Activated CD4-positive, alpha-beta T cell treated with anti-CD3 and anti-CD28 coated beads for 4 hours (primary cell): ENCODE data around the gene CCDC88B.
A peak's percentile ranks its signal among the peaks of the same experiment; 100 is the strongest.

Experiments
- DNase-seq, 2 donors: peaks; one replicate each; pipeline ENCODE4 v3.0.0-alpha.2; 2020

Gene CCDC88B, protein sequence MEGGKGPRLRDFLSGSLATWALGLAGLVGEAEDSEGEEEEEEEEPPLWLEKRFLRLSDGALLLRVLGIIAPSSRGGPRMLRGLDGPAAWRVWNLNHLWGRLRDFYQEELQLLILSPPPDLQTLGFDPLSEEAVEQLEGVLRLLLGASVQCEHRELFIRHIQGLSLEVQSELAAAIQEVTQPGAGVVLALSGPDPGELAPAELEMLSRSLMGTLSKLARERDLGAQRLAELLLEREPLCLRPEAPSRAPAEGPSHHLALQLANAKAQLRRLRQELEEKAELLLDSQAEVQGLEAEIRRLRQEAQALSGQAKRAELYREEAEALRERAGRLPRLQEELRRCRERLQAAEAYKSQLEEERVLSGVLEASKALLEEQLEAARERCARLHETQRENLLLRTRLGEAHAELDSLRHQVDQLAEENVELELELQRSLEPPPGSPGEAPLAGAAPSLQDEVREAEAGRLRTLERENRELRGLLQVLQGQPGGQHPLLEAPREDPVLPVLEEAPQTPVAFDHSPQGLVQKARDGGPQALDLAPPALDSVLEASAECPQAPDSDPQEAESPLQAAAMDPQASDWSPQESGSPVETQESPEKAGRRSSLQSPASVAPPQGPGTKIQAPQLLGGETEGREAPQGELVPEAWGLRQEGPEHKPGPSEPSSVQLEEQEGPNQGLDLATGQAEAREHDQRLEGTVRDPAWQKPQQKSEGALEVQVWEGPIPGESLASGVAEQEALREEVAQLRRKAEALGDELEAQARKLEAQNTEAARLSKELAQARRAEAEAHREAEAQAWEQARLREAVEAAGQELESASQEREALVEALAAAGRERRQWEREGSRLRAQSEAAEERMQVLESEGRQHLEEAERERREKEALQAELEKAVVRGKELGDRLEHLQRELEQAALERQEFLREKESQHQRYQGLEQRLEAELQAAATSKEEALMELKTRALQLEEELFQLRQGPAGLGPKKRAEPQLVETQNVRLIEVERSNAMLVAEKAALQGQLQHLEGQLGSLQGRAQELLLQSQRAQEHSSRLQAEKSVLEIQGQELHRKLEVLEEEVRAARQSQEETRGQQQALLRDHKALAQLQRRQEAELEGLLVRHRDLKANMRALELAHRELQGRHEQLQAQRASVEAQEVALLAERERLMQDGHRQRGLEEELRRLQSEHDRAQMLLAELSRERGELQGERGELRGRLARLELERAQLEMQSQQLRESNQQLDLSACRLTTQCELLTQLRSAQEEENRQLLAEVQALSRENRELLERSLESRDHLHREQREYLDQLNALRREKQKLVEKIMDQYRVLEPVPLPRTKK (N-terminal part only)

DNA sequence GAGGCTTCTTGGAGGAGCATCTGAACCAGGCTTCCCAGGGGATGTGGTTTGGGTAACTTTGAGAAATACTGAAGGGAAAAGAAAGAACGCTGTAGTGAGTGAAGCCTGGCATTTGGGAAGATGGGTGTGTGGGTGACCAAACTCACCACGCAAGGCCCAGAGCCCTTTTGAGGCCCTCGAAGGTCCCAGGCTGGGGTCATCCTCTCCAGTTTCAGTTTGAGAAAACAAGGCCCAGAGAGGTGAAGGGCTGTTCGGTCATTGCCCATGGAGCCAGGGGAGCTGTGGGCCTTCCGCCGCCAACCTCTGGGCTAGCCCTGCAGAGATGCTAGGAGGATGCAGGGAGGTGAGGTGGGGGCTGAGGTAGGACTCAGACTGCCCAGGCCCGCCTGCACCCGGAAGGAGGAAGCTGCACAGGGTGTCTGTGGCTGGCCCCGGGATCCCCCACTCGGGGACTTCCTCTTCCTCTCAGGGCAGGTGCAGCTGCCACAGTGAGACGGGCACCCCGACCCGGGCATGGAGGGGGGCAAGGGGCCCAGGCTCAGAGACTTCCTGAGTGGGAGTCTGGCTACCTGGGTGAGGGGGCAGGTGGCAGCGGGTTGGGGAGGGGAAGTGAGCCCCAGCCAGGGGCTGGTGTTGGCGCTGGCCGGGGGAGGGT lies at the start of gene CCDC88B:
Gene CCDC88B (plus strand): TSS at position 451 of the 655 bp plus-strand sequence. CDS start 63 bp downstream, at position 514.
- DNase-seq: peak; percentile 78 to 83

DNA sequence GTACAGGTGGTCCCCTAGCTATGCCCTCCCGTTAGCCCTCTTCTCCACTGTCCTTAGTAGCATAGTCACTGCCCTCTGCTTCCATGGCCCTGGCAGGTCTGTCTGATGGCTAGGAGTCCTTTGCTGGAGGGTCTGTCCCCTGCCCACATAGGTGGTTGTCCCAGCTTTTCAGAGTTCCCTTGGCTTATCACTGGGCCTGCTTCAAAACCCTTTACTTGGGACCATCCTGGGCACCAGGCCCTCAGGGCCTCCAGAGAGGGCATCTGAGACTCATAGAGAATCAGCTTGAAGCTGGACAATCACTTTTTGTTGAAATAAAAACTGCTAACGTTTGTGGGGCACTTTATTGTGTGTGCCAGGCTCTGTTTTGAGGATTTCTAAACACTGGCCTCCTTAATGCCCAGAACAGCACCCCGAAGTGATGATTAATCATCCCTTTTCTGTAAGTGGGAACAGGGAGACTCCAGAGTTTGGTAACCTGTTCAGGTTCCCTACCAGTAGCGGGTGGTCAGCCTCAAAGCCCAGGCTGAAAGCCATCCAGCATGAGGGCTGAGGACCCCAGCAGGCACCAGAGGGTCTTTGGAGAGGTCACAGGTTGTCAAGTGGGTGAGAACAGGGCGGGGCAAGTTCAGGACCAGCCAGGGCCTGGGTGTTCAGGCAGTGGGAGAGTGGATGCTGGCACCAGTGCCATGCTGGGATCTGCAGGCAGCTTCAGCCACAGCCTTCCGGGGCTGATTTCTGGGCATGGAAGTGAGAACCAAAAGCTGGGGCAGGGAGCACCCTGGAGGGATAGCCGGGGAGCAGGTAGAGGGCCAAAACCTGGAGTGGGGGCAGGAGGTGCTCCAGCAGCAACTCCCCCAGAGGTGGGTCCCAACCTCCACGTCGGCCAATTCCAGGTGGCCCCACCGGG lies 49.4 kb upstream of the CCDC88B start:
- DNase-seq: no peak

DNA sequence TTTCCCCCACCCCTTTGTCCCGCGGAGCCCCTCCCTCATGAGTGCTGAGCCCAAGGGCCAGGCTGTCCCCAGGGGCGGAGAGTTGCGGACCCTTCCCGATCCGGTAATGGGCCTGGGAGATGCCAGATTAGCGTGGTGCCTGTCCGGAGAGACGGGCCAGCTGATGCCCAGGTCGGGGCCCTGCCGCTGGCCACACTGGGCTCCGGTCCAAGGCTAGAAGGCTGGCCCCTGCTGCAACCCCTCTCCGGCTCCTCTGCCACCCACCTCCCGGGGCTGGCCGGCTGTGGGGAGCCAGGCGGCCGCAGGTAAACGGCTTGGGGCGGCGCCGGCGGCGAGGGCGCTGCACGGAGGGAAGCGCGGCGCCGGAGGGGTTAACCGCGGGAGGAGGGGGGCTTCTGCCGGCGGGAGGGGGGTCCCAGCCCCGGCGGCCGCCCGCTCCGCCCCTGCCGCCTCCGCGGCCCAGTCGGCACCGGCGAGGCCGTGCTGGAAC lies 48.7 kb upstream of the CCDC88B start, which contains the start of gene KCNK4:
Gene KCNK4 (plus strand): TSS at position 41 of the 490 bp plus-strand sequence. CDS start 1,717 bp downstream, outside the sequence.
- DNase-seq: no peak

DNA sequence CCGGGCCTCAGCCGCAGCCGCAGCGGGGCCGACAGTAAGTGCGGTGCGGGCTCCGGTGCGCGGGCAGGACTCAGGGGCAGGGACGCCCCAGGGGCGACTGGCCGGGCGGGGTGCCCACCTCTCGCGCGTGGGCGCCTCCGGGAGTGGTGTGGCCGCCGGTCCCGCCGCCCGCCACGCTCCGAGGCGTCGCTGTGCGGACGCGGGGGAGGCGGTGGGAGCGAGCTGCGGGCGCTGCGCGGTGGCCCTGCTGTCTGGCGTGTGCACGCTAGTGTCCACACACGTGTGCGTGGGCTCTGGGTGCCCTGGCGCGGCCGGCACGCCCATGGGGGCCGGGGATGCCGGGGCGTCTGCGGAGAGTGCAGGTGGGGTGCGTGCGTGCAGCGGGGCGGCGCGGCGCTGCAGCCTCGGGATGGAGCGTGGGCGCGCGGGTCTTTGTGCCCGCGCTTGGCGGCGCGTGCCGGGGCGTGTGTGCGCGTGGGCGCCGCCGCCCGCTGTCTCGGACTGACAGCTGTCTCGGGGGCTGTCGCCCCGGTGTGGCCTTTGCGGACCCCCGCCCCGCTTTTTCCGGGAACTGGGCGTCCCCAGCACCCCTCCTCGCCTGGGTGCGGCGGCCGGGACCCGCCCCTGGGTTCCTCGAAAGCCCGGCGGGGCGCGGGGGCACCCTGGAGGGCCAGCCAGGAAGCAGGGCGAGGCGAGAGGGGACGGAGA lies 48.1 kb upstream of the CCDC88B start:
- DNase-seq: no peak

DNA sequence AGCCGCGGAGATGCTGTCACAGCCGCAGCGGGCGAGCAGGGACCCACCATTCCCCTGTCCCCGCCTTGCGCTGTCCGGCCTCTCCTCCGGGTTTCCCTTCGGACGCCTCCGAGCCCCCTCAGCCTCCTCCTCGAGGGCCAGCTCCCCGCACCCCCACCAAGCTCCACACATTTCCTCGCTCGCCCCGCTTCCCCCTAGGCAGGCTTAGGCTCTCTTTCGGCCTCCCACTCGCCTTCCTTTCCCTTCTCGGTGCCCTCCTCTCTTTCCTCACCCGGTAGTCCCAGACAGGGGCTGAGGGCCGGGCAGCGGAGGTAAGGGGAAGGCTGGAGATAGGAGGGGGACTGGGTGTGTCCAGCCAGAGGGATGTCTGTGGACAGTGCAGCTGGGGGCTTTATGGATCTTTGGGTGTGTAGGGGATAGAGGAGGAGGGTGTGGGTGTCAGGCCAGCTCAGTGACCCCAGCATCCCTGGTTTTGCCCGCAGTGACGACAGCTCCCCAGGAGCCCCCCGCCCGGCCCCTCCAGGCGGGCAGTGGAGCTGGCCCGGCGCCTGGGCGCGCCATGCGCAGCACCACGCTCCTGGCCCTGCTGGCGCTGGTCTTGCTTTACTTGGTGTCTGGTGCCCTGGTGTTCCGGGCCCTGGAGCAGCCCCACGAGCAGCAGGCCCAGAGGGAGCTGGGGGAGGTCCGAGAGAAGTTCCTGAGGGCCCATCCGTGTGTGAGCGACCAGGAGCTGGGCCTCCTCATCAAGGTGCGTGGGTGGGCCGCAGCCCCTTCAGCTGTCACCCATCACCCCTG lies 47.3 kb upstream of the CCDC88B start:
- DNase-seq: no peak

DNA sequence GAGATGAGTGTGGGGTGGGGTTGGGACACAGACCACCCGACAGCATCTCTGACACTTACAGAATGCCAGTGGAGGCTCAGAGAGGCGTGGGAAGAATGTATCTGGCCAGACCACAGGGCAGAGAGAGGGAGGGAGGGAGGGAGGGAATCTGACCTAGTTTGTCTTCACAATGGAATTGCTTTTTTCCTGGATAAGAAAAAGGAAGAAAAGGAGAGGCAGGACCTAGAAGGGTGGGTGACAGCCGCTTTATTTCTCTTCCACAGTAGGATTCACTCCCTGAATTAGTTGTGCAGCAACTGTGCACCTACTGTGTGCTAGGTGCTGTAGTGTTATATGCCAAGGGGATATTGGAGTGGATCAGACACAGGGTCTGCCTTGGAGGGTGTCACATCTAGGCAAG lies 45.2 kb upstream of the CCDC88B start:
- no peak for DNase-seq

DNA sequence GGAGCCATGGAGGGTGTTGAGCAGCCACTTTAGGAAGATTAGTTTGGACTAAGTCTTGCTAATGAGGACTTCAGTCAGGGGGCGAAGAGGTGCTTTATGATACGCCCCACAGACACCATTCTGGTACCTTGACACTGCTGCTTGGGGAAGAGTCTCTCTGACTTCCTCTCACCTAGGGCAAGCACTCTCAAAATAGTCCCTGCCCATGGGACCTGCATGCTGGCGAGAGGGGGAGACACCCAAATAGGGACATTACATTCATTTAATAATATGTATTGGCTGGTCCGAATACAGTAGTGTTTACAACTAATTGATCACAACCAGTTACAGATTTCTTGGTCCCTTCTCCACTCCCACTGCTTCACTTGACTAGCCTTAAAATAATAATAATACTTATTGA lies 44.2 kb upstream of the CCDC88B start:
- DNase-seq: no peak

DNA sequence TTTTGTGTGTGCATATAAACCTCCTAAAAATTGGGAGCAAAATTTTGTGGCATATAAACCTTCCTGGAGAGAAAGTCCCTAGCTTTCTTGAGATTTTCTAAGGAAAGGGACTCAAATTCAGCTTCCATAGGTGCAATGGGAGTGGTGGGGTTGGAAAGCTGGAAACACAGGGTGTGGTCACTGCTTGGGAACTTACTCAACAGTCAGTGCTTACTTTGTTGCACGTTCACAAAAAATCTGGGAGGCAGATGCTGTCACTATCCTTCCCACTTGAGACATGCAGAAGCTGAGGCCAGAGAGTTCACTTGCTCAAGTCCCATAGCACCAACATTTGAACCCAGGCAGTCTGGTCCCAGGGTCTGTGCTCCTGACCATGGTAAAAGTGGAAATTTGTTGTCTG lies 43.8 kb upstream of the CCDC88B start:
- DNase-seq: no peak

DNA sequence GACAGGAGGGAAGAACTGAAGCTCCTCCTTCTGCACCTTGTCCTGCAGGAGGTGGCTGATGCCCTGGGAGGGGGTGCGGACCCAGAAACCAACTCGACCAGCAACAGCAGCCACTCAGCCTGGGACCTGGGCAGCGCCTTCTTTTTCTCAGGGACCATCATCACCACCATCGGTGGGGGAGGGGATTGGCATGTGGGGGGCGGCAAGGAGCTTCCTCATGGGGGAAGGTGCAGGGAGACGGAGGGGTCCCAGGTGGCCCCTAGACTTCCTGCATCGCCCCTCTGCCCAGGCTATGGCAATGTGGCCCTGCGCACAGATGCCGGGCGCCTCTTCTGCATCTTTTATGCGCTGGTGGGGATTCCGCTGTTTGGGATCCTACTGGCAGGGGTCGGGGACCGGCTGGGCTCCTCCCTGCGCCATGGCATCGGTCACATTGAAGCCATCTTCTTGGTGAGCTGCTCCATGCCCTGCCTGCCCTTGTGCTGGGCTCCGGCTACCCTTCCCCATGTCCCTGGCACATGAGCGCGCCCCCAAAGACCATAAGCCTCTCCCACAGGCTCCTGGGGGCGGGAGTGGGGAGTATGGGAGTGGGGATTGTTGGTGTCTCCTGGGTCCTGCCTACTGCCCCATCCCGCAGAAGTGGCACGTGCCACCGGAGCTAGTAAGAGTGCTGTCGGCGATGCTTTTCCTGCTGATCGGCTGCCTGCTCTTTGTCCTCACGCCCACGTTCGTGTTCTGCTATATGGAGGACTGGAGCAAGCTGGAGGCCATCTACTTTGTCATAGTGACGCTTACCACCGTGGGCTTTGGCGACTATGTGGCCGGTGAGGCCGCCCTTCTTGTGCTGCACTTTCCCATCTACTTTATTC lies 42.9 kb upstream of the CCDC88B start:
- no peak for DNase-seq

DNA sequence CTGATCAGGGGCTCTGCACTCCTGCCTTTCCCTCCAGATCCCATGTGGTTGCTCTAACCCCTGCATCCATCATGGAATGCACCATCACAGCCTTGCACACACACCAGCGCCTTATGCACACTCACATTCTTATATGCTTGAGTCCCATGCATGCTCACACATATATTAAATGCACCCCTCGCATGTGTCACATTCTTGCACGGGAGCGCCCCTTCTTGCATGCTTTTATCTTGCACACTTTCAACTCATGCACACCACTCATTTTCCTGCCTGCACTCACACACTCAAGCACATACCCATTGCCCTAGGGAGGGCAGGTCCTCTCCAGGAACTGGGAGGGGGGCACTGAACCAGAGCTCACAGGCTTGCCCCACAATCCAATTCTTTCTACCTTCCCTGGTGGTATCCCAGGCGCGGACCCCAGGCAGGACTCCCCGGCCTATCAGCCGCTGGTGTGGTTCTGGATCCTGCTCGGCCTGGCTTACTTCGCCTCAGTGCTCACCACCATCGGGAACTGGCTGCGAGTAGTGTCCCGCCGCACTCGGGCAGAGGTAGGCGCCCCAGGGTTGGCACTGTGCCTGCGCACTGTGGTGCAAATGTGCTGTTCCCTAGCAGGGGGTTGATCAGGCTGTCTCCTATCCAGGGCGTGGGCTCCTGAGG lies 42.2 kb upstream of the CCDC88B start:
- no peak for DNase-seq

DNA sequence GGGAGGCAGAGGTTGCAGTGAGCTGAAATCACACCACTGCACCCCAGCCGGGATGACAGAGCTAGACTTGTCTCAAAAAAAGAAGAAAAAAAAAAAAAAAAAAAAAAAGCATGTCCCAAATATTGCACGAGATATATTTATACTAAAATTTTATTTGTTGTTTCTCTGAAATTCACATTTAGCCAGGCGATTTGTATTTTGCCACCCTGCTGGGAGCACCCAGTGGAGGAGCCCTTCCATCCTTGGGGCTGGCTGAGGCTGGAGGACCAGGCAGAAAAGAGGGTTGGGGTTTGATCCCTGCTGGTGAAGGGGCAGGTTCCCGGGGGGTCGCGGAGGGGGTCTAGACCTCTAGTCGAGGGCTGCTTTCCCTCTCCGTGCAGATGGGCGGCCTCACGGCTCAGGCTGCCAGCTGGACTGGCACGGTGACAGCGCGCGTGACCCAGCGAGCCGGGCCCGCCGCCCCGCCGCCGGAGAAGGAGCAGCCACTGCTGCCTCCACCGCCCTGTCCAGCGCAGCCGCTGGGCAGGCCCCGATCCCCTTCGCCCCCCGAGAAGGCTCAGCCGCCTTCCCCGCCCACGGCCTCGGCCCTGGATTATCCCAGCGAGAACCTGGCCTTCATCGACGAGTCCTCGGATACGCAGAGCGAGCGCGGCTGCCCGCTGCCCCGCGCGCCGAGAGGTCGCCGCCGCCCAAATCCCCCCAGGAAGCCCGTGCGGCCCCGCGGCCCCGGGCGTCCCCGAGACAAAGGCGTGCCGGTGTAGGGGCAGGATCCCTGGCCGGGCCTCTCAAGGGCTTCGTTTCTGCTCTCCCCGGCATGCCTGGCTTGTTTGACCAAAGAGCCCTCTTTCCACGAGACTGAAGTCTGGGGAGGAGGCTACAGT lies 40.8 kb upstream of the CCDC88B start:
- DNase-seq: no peak

DNA sequence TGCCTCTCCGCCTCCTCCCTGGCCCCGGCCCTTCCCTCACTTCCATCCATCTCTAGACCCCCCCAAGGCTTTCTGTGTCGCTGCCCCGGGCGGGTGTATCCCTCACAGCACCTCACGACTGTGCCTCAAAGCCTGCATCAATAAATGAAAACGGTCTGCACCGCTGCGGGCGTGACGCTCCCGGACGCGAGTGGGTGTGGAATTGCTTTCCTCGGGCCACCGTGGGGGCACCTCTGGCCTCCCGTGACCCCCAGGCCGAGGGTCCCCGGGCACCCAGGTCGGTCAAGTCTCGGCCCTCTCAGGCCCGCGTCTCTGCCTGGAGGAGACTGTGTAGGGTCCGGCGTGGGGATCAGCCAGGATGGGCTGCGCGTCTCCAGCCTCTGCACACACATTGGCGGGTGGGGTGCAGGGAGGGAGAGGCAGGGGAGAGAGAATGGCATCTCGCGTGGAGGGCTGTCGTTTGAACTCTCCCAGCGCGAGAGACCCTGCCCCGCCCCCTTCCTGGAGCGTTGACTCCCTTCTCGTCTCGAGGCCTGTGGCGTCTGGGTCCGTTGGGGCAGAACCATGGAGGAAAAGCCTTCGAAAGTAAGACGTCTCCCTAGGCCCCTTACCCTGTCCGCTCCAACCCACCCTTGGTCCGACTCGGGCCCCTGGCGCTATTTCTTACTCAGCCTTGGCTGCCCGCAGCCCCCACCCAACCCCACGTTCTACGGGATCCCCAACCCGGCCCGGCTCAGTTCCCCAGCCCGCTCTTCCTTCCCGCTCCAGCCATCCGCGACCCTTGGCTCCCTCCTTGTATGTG lies 40.0 kb upstream of the CCDC88B start, which contains the start of gene CATSPERZ:
Gene CATSPERZ (plus strand): TSS at position 512 of the 802 bp plus-strand sequence. CDS start 53 bp downstream, at position 565.
- DNase-seq: no peak

DNA sequence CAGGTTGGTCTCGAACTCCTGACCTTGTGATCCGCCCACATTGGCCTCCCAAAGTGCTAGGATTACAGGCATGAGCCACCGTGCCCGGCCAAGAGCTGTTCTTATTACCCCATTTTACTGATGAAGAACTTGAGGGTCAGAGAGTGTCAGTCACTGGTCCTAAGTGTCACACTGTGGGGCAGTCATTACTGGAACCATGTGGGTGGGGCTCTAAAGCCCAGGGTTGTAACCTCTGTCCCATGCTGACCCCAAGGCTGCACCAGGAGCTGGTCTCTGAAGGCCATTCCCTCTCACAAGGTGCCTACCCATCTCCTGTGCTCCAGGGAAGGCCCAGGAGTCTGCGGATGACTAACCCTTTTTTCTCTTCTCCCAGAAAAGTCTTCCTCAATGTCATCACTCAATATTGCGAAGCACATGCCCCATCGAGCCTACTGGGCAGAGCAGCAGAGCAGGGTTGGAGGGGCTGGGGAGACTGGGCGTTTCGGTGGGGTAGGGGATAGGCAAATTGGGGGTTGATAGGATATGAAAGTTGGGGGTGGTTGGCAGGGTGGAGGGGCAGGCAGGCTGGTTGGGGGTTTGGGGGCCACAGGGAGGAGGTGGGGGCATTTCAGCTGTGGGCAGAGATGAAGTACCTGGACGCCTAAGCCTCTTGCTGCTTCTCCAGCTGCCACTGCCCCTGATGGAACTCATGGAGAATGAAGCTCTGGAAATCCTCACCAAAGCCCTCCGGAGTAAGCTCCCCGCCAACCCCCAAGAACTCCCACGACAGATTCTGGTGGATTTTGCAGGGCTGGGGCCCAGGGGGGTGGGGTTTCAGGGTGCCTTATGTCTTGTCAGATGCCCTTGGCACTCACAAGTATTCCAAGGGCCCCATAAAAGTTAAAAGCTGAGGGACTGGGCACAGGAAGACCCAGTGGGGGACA lies 36.6 kb upstream of the CCDC88B start:
- no peak for DNase-seq

DNA sequence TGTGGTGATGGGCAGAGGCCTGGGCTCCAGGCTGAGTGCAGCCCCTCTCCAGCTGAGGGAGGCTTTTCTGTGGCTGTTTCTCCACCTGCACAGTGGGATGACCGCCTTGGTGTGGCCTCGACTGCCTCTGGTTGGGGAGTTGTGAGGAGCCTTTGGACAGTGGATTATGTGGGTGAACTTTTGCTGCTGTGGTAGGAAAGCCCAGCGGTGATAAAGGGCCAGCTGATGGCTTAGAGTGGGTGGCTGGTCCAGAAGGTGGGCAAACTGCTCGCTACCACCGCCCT lies 36.0 kb upstream of the CCDC88B start:
- no peak for DNase-seq
